Activated effector memory CD4-positive, alpha-beta T cell treated with anti-CD3 and anti-CD28 coated beads, Interleukin-2, amount 50 U/mL, for 16 hours (primary cell): ENCODE data around the gene STXBP6.
"Not testable (repeated sequence)": the region's sequence is repeated elsewhere in the genome, so short reads cannot be mapped to it uniquely, and the experiment has no call there.

Experiments
- DNase-seq: peaks from one replicate; pipeline ENCODE4 v3.0.0-alpha.2; 2020

STXBP6 gene

GRCh38 chr14:24817212-24818057 is 232.5 kb downstream of the STXBP6 start:
- no peak for DNase-seq

DNA sequence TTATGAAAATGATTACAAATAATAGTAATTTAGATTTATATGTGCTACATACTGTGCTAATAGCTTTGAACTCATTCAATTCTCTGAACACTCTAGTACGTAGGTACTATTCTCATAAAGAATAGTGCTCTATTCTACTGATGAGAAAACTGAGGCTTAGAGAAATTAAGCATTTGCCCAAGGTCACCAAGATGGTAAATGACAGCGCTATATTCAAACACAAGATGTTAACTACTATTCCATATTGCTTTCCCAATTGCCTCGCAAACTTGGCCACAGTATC is 233.1 kb downstream of the STXBP6 start:
- no peak for DNase-seq

DNA sequence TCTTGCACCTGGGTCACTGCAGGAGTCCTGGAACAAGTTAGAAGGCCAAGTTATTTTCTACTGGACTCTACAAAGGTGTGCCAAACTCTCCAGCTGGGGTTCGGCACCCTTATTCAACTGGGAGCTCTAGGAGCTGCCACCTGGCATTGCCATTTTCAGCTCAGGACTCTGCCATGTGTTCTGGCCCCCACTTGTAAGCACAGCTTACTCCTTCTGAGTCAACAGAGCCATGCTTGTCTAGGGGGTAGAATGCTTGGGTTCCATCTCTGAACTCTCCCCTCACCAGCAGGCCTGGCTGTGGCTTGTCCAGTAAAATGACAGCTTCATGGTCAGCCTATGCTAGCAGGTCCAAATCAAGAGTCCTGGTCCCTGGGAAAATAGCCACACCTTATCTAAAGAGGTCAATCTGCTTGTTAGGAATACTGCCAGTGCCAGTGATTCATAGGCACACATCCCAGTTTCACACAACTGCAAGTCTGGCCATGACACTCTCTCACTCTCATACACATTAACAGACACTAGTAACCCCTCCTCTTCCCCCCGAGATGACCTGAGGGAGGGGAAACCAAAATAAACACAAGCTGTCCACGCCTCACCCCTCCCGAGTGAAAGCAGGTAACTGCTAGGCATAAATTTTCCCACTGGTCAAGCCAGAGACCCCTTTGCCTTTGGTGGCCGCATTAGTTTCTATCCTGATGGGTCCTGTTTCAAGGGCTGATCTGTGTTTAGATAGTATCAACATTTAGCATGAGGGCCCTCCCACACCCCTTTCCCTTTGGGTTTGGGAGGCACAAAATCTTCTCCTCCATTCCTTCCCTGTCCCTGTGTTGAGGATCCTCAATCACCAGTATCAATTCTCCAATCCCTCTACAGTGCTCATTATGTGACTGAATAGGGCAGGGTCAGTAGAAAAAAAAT is 233.7 kb downstream of the STXBP6 start:
- DNase-seq: no peak

DNA sequence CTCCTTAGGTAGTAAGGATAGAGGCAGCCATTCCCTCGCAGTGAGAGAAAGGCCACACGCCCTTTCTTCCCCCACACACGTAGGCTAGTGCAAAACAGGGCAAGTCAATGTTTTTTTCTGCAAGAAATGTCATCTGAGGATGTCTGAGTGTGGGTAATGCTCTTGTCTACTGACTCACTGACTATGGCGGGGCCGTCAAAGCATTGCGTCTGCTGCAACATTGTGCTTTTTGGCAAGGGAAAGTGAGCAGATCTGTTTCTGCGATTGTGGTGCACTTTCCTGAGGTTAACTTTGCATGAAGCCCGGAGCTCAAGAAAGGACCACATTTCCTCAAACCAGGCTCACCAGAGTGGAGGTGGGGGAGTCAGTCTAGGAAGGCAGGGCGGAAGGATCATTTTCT is 234.4 kb downstream of the STXBP6 start:
- no peak for DNase-seq

DNA sequence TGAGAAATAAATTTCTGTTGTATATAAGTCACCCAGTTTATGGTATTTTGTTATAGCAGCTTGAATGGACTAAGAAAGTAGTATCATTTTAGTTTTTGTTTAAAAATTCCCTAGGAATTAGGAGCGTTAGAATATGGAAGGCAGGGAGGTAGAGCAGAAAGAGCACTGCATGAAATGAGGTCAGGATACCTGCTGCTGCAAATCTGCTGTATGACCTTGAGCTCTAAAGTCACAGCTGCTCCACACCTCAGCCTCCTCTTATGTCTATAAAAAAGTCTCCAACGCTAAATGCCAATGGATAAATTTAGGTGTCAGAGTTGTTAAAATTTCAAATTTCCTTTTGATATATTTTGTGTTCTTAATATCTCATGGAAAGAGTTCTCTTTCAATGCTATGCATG is 235.0 kb downstream of the STXBP6 start:
- DNase-seq: no peak

DNA sequence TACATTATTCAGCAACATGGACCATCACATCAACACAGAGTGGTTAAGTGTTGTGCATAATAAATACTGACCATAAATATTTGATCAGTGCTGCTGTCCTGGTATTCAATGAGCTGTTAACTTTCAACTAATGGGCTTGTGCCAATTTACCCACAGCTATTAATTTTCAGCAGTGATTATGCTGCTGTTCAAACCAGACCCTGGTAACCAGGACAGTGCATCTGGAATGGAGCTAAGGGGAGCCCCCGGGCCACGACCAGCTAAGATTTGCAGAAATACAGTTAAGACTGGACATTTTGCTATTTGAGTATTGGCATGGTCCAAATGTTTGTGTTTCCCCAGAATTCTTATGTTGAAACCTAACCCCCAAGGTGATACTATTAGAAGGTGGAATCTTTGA is 235.6 kb downstream of the STXBP6 start:
- DNase-seq: no peak

- no peak for DNase-seq
Observed at GRCh38 chr14:24813819-24814259, 236.1 kb downstream of the STXBP6 start.

DNA sequence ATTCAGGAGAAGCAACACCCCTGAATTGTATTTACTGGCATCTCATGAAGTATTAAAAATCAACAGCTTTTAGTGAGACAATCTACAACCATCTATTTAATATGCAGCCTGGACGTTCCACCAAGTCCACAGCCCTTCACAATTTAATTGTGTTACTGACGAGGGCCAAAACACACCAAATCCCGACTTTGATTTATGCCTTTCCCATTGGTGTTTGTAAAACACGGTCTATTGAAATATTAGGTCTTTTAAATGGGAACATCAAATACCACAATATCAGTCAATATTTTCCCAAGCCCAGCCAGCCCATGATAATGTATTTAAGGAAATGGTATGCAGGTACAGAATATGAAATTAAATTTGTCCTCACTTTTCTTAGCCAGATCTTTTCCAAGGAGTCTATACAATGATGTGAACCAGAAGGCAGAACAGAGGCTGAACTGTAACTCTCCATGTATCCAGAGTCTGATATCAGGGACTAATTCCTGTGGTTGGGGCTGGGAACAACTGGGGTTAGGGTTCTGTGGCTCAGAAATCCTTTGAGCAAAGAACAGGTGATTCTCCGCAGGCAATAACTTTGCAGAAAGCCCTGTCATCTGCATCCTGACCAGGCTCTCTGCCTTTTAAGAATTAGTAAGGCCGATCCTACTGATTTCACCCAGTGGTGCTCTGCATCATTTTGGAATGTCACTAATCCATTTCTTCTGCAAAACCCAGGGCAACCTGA is 236.7 kb downstream of the STXBP6 start:
- no peak for DNase-seq

DNA sequence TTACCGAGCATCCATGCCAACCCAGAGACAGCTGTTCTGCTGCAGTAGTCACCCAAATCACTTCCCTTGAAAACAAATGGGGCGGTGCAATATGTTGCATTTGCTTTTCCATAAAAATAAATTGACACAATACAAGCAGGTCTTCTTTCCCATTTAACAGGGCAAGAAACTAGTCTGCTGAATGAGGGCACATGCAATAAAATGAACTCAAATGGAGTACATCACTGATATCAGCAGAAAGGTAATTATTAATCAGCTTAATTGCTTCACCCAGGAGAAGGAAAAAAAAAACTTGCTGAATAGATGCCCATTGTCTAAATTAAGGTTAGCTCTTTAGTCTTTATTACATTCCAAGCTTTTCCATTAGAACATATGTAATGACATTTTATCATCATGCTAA is 240.8 kb downstream of the STXBP6 start:
- DNase-seq: no peak

DNA sequence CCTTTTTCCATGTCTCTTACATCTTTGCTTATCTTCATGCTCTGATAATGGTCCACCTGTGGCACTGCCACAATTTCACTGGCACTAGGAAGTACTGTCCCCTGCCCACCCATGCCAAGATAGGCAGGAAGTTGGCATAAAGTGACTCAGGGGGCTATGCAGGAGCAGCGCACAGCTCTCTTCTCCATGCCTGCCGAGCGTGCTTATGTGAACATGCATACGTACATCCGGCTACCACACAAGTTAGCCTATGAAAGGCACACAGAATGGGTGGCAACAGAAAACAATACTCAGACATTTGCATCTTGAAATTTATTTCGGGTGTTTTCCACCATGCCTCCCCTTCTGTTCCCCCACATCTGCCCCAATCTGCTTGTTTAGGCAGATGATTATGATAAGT is 241.5 kb downstream of the STXBP6 start:
- no peak for DNase-seq

DNA sequence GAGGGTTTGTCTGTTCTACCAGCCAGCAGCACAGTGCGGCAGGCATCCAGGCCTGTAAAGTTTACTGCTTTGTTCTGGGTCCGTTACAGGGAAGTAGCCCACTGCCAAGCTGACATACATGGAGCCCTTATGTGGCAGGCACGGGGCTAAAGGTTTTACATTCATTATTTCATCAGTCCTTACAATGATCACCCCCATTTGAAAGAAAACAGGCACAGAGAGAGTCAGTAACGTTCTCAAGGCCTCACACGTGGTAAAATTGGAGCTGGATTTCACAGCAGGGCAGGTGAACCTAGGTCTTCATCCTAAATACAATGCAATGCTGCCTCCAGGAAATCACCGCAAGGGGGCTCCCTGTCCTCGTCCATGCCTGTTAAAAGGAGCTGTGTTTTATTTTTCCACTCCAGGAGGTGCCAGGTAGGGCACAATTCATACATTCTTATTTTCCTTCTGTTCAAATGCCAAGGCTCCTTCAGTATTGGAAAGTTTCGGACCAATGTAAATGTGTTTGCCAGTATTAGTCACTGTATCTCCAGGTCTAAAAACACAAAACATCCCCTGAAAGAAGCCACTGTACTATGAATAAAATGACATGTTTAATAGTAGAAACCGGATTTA is 243.8 kb downstream of the STXBP6 start:
- no peak for DNase-seq

- no peak for DNase-seq
Observed at GRCh38 chr14:24804552-24805212, 245.3 kb downstream of the STXBP6 start.

- DNase-seq: no peak
Observed at GRCh38 chr14:24803933-24804494, 245.9 kb downstream of the STXBP6 start.

DNA sequence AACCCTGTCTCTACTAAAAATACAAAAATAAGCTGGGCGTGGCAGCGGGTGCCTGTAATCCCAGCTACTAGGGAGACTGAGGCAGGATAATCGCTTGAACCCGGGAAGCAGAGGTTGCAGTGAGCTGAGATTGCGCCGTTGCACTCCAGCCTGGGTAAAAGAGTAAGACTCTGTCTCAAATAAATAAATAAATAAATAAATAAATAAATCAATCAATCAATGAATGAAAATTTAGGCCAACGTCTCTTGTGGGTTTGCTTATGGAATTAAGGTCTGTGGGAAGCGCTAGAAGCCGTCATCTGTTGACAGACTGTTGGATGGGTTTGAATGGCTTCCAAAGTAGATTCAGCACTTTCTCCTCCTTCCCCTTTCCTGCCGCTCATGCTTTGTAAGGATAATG is 246.5 kb downstream of the STXBP6 start:
- DNase-seq: not testable (repeated sequence)

- DNase-seq: no peak
Observed at GRCh38 chr14:24802236-24802635, 247.7 kb downstream of the STXBP6 start.

DNA sequence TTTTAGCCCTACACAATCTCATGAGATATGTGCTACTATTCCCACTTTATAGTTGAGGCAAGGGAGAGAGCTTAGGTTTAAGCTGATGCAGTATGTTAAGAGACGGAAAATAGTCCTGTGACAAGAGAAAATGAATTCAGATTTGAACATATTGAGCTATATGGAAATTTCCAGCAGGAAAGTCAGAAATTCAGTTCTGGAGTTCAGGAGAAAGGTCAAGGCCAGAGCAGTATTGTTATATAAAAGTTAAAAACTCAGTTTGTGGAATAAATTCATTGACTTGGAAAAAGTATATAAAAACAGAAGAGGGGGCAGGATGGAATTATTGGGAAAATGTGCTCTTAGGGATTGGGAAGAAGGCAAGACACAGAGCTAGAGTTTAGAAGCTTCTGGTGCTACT is 248.9 kb downstream of the STXBP6 start:
- no peak for DNase-seq

DNA sequence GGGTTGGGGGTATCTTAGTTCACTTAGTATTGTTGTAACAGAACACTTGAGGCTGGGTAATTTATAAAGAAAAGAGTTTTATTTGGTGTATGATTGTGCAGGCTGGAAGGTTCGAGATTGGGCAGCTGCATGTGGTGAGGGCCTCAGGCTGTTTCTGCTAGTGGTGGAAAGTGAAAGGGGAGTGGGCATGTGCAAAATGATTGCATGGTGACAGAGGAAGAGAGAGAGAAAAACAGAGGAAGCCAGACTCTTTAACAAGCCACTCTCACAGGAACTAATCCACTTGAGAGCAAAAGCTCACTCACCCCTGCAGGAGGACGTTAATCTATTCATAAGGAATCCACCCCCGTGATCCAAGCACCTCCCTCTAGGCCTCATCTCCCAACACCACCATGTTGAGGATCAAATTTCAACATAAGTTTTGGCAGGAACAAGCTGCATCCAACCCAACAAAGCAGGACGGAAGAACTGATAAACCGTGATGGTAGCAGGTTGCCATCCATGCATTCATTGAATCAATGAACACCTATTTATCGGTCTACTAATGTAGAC is 251.0 kb downstream of the STXBP6 start:
- no peak for DNase-seq

DNA sequence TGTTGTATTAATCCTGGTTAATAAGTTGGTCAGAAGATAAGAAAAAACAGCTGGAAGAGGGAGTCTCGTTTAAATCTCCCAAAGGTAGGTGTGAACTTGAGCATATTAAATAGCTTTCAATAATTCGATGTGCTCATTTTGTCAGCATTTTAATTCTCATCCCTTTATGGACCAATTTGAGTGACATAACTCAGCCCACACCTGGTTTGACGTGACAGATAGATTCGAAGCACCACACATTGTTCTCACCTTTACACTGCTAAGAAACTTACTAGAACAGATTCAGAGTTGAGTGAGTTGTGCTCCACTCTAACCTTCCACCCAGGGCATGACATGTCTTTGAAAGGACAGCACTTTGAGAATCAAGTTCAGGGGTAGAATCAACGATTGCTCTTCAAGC is 254.5 kb downstream of the STXBP6 start:
- no peak for DNase-seq

DNA sequence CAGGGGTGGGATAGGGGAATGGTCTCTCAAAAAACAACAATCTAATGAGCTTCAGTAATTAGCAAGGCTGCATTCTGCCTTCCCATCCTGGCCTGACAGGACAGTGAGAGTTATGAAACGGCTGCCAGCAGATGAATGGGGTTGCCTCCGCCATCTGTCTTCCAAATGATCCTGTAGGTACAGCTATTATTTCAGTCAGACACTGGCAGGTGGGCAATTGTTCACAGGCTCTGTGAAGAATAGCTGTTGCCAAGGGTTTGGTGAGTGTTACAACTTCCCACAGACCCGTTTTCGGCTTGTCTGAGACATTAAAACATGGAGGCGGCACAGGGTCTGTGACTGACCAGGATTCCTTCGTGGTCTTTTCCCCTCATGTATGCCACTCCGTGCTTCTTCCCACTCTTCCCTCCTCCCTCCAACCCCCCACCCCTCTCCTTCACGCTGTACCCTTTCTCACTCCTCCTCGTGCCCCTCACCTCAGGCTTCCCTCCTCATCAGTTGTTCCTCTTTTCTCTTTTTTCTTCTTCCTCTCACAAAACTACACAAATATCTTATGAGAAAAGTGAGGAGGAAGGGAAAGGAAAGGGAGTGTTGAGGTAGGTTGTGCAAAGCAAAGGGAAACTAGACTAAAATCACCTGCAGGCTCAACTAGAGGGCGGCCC is 255.2 kb downstream of the STXBP6 start:
- DNase-seq: no peak

DNA sequence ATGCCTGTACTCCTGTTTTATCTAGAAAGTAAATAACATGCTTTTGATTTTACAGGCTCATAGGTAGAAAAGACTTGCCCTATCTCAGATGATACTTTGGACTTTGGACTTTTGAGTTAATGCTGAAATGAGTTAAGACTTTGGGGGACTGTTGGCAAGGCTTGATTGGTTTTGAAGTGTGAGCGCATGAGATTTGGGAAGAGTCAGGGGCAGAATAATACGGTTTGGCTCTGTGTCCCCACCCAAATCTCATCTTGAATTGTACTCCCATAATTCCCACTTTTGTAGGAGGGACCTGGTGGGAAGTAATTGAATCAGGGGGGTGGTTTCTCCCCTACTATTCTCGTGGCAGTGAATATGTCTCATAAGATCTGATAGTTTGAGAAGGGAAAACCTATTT is 259.8 kb downstream of the STXBP6 start:
- DNase-seq: no peak

GRCh38 chr14:24789378-24789884 is 260.5 kb downstream of the STXBP6 start:
- DNase-seq: no peak
